Transverse colon (tissue), 3 donors: ENCODE measurements around the gene RDH5.

Experiments used
- EP300 ChIP-seq: sonication (generic); formaldehyde crosslinking; IDR thresholded peaks from one replicate; pipeline ENCODE4 v1.6.1; 2017; ENCODE audit warnings: antibody characterized with exemption, low read depth
- POLR2A ChIP-seq: fragments of 450-650 bp; IDR thresholded peaks from one replicate; pipeline ENCODE4 v1.6.1; 2016; ENCODE audit warnings: antibody characterized with exemption, mild to moderate bottlenecking, moderate library complexity
- POLR2AphosphoS5 ChIP-seq, 3 donors: sonication (generic); formaldehyde crosslinking; IDR thresholded peaks; one replicate each; pipeline ENCODE4 v1.6.1; 2016; ENCODE audit warnings: antibody characterized with exemption in 3 of 3

DNA sequence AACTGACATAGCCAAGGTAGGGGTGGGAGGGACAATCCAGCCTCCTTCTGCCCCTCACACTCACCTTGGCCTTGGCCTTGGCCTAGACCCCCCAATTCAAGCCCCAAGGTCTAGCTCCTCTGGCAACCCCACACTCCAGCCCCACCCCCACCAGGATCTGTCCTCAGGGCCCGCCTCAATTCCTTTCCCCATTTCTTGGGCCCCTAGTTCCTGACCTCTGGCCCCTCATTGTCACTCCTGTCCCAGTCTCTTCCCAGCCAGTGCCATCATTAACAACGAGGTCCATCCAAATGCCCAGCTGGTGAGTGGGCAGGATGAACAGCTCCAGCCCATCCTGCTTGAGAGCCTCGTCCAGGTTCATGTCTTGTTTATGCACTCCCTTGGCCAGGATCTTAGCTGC lies 15.9 kb downstream of the RDH5 start:
- TF ChIP-seq POLR2AphosphoS5 (IDR thresholded peaks at IDR 0.05) (no peak), POLR2A (no peak), EP300 (no peak)
